GM23338 (cell line): ENCODE results near the gene SOS1.

Source experiments
- CREB1 ChIP-seq: fragments of 250-450 bp; sonication (Bioruptor Pico); IDR thresholded peaks from 2 replicates; pipeline ENCODE4 v1.5.0; 2020; ENCODE audit warnings: low read depth, mild to moderate bottlenecking, moderate library complexity
- CTCF ChIP-seq, 2 experiments: fragments of 200-600 bp in 1 of 2; sonication (generic) in 1 of 2; conservative IDR thresholded peaks; 2 replicates each; pipeline versions ENCODE4 v1.5.1 to v1.6.1; 2016 to 2017; ENCODE audit warnings: antibody characterized with exemption in 2 of 2, low read depth in 2 of 2, mild to moderate bottlenecking in 2 of 2, moderate library complexity in 1 of 2
- ETS1 ChIP-seq: IDR thresholded peaks from 2 replicates; pipeline ENCODE4 v1.6.1; 2016; ENCODE audit warnings: antibody characterized with exemption
- EZH2 ChIP-seq: fragments of 200-600 bp; sonication (generic); IDR thresholded peaks from one replicate; pipeline ENCODE4 v1.8.0; 2017; ENCODE audit warnings: antibody characterized with exemption, mild to moderate bottlenecking, low read depth; ENCODE audit not compliant: unreplicated experiment
- EZH2phosphoT487 ChIP-seq: fragments of 200-600 bp; sonication (generic); IDR thresholded peaks from one replicate; pipeline ENCODE4 v1.8.1; 2018; ENCODE audit warnings: antibody characterized with exemption; ENCODE audit not compliant: unreplicated experiment
- JUNB ChIP-seq: IDR thresholded peaks from one replicate; pipeline ENCODE4 v1.6.1; 2016; ENCODE audit warnings: antibody characterized with exemption; ENCODE audit not compliant: unreplicated experiment
- NANOG ChIP-seq: IDR thresholded peaks from 2 replicates; pipeline ENCODE4 v1.6.1; 2016; ENCODE audit warnings: antibody characterized with exemption, borderline replicate concordance
- POLR2AphosphoS5 ChIP-seq: IDR thresholded peaks from 2 replicates; pipeline ENCODE4 v1.6.1; 2016; ENCODE audit warnings: antibody characterized with exemption, low read depth
- ZNF331 ChIP-seq: fragments of 250-450 bp; sonication (Bioruptor Pico); IDR thresholded peaks from 2 replicates; pipeline ENCODE4 v1.5.0; 2020; ENCODE audit warnings: low read depth, mild to moderate bottlenecking, moderate library complexity
- ZNF462 ChIP-seq: fragments of 250-450 bp; sonication (Bioruptor Pico); IDR thresholded peaks from 2 replicates; pipeline ENCODE4 v1.5.0; 2020; ENCODE audit warnings: mild to moderate bottlenecking, moderate library complexity
- TF ChIP-seq, protein P1 (sequence below): IDR thresholded peaks from one replicate; pipeline ENCODE4 v1.6.1; 2018; ENCODE audit warnings: antibody characterized with exemption; ENCODE audit not compliant: unreplicated experiment

GRCh38 chr2:39136799-39137198 is 15.9 kb upstream of the SOS1 start:
- no peak for TF ChIP-seq CTCF (conservative IDR thresholded peaks at IDR 0.05; ENCODE audit: low read depth in 2 of 2)
- TF ChIP-seq ETS1 = no peak
- TF ChIP-seq EZH2phosphoT487 = no peak
- no peak for TF ChIP-seq POLR2AphosphoS5
- TF ChIP-seq, protein P1, sequence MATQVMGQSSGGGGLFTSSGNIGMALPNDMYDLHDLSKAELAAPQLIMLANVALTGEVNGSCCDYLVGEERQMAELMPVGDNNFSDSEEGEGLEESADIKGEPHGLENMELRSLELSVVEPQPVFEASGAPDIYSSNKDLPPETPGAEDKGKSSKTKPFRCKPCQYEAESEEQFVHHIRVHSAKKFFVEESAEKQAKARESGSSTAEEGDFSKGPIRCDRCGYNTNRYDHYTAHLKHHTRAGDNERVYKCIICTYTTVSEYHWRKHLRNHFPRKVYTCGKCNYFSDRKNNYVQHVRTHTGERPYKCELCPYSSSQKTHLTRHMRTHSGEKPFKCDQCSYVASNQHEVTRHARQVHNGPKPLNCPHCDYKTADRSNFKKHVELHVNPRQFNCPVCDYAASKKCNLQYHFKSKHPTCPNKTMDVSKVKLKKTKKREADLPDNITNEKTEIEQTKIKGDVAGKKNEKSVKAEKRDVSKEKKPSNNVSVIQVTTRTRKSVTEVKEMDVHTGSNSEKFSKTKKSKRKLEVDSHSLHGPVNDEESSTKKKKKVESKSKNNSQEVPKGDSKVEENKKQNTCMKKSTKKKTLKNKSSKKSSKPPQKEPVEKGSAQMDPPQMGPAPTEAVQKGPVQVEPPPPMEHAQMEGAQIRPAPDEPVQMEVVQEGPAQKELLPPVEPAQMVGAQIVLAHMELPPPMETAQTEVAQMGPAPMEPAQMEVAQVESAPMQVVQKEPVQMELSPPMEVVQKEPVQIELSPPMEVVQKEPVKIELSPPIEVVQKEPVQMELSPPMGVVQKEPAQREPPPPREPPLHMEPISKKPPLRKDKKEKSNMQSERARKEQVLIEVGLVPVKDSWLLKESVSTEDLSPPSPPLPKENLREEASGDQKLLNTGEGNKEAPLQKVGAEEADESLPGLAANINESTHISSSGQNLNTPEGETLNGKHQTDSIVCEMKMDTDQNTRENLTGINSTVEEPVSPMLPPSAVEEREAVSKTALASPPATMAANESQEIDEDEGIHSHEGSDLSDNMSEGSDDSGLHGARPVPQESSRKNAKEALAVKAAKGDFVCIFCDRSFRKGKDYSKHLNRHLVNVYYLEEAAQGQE = no peak
- TF ChIP-seq EZH2 = no peak
- no peak for TF ChIP-seq CREB1 (CRISPR knock-in tag)
- no peak for TF ChIP-seq ZNF462 (CRISPR knock-in tag)
- TF ChIP-seq ZNF331 (CRISPR knock-in tag) = no peak
- no peak for TF ChIP-seq JUNB
- TF ChIP-seq NANOG = no peak
